GM19452 (cell line): ENCODE data around the gene EEF1E1.

Experiments
- ATAC-seq: cut with Tn5 transposase; IDR thresholded peaks from one replicate; pipeline ENCODE4 v1.9.1; 2021; ENCODE audit not compliant: unreplicated experiment

EEF1E1 gene

GRCh38 chr6:8088886-8089285, 13.5 kb downstream of the EEF1E1 start:
- ATAC-seq = no peak

GRCh38 chr6:8087870-8088754, 14.2 kb downstream of the EEF1E1 start:
- ATAC-seq = no peak

GRCh38 chr6:8086755-8087306, 15.5 kb downstream of the EEF1E1 start:
- no peak for ATAC-seq

GRCh38 chr6:8085053-8085511, 17.3 kb downstream of the EEF1E1 start:
- ATAC-seq = no peak

- ATAC-seq = no peak
Measured at GRCh38 chr6:8084586-8084985, 17.8 kb downstream of the EEF1E1 start.

- ATAC-seq = no peak
Measured at GRCh38 chr6:8082954-8083858, 19.1 kb downstream of the EEF1E1 start.

- ATAC-seq = no peak
Measured at GRCh38 chr6:8082572-8082953, 19.8 kb downstream of the EEF1E1 start.

- ATAC-seq = no peak
Measured at GRCh38 chr6:8080362-8081151, 21.8 kb downstream of the EEF1E1 start.

GRCh38 chr6:8079126-8079525, 23.2 kb downstream of the EEF1E1 start:
- ATAC-seq = no peak

GRCh38 chr6:8077991-8078390, 24.4 kb downstream of the EEF1E1 start:
- no peak for ATAC-seq

GRCh38 chr6:8075704-8076103, 26.6 kb downstream of the EEF1E1 start:
- ATAC-seq = no peak

GRCh38 chr6:8075185-8075584, 27.2 kb downstream of the EEF1E1 start:
- no peak for ATAC-seq

GRCh38 chr6:8074213-8074612, 28.1 kb downstream of the EEF1E1 start:
- no peak for ATAC-seq

GRCh38 chr6:8073758-8074157, 28.6 kb downstream of the EEF1E1 start:
- no peak for ATAC-seq

GRCh38 chr6:8070718-8071117, 31.6 kb downstream of the EEF1E1 start:
- no peak for ATAC-seq

- ATAC-seq = no peak
Measured at GRCh38 chr6:8069631-8070284, 32.6 kb downstream of the EEF1E1 start.

GRCh38 chr6:8069151-8069550, 33.2 kb downstream of the EEF1E1 start:
- ATAC-seq = no peak

GRCh38 chr6:8066108-8066507, 36.2 kb downstream of the EEF1E1 start:
- no peak for ATAC-seq

GRCh38 chr6:8065519-8065911, 36.8 kb downstream of the EEF1E1 start:
- ATAC-seq = peak; percentile 37
